MM.1S (cell line): Measurements from ENCODE around the gene C16orf78.

Experiments used
- CTCF ChIP-seq: fragments of 300-600 bp; sonication (generic); IDR thresholded peaks from 2 replicates; pipeline ENCODE4 v1.5.1; 2016; ENCODE audit warnings: antibody characterized with exemption, low read length, mixed read lengths
- EZH2phosphoT487 ChIP-seq: fragments of 300-600 bp; sonication (generic); IDR thresholded peaks from 2 replicates; pipeline ENCODE4 v1.6.1; 2018; ENCODE audit warnings: antibody characterized with exemption, low read length

- TF ChIP-seq CTCF (no peak), EZH2phosphoT487 (no peak)
Observed at GRCh38 chr16:49345829-49346228, 27.8 kb upstream of the C16orf78 start.
